K562 (cell line): ENCODE data around the gene PNPLA7. TPM values are rescaled to one million over a fixed set of nuclear protein-coding genes. Genes with fewer than 3 reads are reported as not detected.

Experiments
- ATAC-seq: fragments of 200-7000 bp; cut with Tn5 transposase; 3 replicates; pipeline ENCODE4 v1.9.1; 2020; ENCODE audit warnings: moderate library complexity
- BruUV-seq: library from RNA; stranded (reverse); fragments of 400-500 nt; replicated peaks from 2 replicates; lab custom pipeline; 2021; lab: Mats Ljungman, UMichigan
- CTCF ChIA-PET: fragments of 300-600 bp; formaldehyde crosslinking; extraction: SDS; loops from one replicate; lab custom pipeline; 2021; ENCODE audit warnings: low intra/inter-chr PET ratio; lab: Yijun Ruan, JAX
- POLR2A ChIA-PET: fragments of 300-600, 350-650 bp; sonication (Branson Sonifier 250); formaldehyde crosslinking; extraction: SDS; loops from one replicate; lab custom pipeline; 2021; ENCODE audit warnings: antibody characterized with exemption, inconsistent platforms; lab: Yijun Ruan, JAX
- DNase-seq, 4 experiments: peaks; one replicate each; pipeline versions ENCODE4 v3.0.0 to v3.0.0-alpha.2; 2011 to 2018; ENCODE audit warnings: low spot score in 3 of 4, mixed read lengths in 3 of 4; ENCODE audit errors: extremely low read depth in 1 of 4
- FAIRE-seq: peaks from 2 replicates; lab custom pipeline; 2011; peaks lifted over from hg19 to GRCh38; lab: Jason Lieb, UNC
- H2AFZ ChIP-seq: 2 replicates; pipeline ENCODE4 v1.6.0; 2011; ENCODE audit warnings: low read depth, low read length, control low read depth, inconsistent platforms
- H3K27ac ChIP-seq: fragments of 200-600 bp; 3 replicates; pipeline ENCODE4 v1.8.0; 2011; ENCODE audit warnings: low read depth, mild to moderate bottlenecking, control low read depth, inconsistent platforms, low read length, moderate library complexity, mixed read lengths; ENCODE audit errors: extremely low read depth
- H3K27me3 ChIP-seq, 2 experiments: fragments of 300-600 bp in 1 of 2; 2 replicates in 1 of 2; 3 replicates in 1 of 2; pipeline versions ENCODE4 v1.6.0 to v1.8.0; 2011; ENCODE audit warnings: inconsistent platforms in 2 of 2, low read length in 2 of 2, mild to moderate bottlenecking in 1 of 2, mixed read lengths in 1 of 2, moderate library complexity in 1 of 2; ENCODE audit not compliant: control insufficient read depth in 2 of 2, insufficient read depth in 2 of 2
- H3K36me3 ChIP-seq: fragments of 300-600 bp; 3 replicates; pipeline ENCODE4 v1.8.0; 2011; ENCODE audit warnings: mild to moderate bottlenecking, low read length, inconsistent platforms; ENCODE audit not compliant: control insufficient read depth, insufficient read depth
- H3K4me1 ChIP-seq, 2 experiments: fragments of 200-600 bp in 1 of 2; replicated peaks in 1 of 2; 2 replicates in 1 of 2; 3 replicates in 1 of 2; pipeline versions ENCODE4 v1.5.1 to v1.8.0; 2011; ENCODE audit warnings: inconsistent platforms in 2 of 2, low read length in 2 of 2, mild to moderate bottlenecking in 1 of 2, mixed read lengths in 1 of 2, moderate library complexity in 1 of 2; ENCODE audit not compliant: control insufficient read depth in 2 of 2, insufficient read depth in 2 of 2
- H3K4me2 ChIP-seq: 2 replicates; pipeline ENCODE4 v1.6.1; 2011; ENCODE audit warnings: low read length, control low read depth, inconsistent platforms, mixed read lengths; ENCODE audit not compliant: insufficient read depth
- H3K4me3 ChIP-seq: fragments of 200-600 bp; sonication (generic), shearing (Covaris generic); 2 replicates; pipeline ENCODE4 v1.5.1; 2016; ENCODE audit warnings: control low read depth, inconsistent platforms
- H3K79me2 ChIP-seq: fragments of 200-600 bp; 3 replicates; pipeline ENCODE4 v1.8.0; 2011; ENCODE audit warnings: low read length, inconsistent platforms; ENCODE audit not compliant: control insufficient read depth, insufficient read depth
- H3K9ac ChIP-seq, 2 experiments: 2 replicates each; pipeline versions ENCODE4 v1.6.0 to v1.6.1; 2011; ENCODE audit warnings: low read depth in 2 of 2, low read length in 2 of 2, control low read depth in 1 of 2, inconsistent platforms in 1 of 2, mild to moderate bottlenecking in 1 of 2, mixed read lengths in 1 of 2; ENCODE audit not compliant: insufficient read depth in 1 of 2
- H3K9me1 ChIP-seq: one replicate; pipeline ENCODE4 v1.6.0; 2011; ENCODE audit warnings: inconsistent platforms, mild to moderate bottlenecking, low read length, moderate library complexity; ENCODE audit not compliant: control insufficient read depth, insufficient read depth
- H3K9me3 ChIP-seq: replicated peaks from 2 replicates; pipeline ENCODE4 v1.5.1; 2011; ENCODE audit warnings: low read depth, low read length, inconsistent platforms; ENCODE audit not compliant: control insufficient read depth, insufficient read depth
- H4K20me1 ChIP-seq: replicated peaks from 2 replicates; pipeline ENCODE4 v1.6.1; 2011; ENCODE audit warnings: low read length, inconsistent platforms, mixed read lengths; ENCODE audit not compliant: control insufficient read depth, insufficient read depth
- EWSR1 ChIP-seq: fragments of 450-650 bp; IDR thresholded peaks from 2 replicates; pipeline ENCODE4 v1.6.1; 2018; ENCODE audit warnings: borderline replicate concordance, mild to moderate bottlenecking, low read depth, moderate library complexity; ENCODE audit not compliant: partially characterized antibody
- FOXJ2 ChIP-seq: fragments of 200-800 bp; sonication (Bioruptor generic); IDR thresholded peaks from 2 replicates; pipeline ENCODE4 v1.6.1; 2016; ENCODE audit warnings: missing genetic modification characterization, missing compliant biosample characterization
- MTA3 ChIP-seq: fragments of 450-650 bp; formaldehyde crosslinking; IDR thresholded peaks from 2 replicates; pipeline ENCODE4 v1.6.1; 2017; ENCODE audit warnings: mild to moderate bottlenecking, borderline replicate concordance
- MYNN ChIP-seq, 2 experiments: sonication (generic); formaldehyde crosslinking in 1 of 2; IDR thresholded peaks; 2 replicates each; pipeline versions ENCODE4 v1.5.0 to v1.6.1; 2016 to 2020; ENCODE audit warnings: antibody characterized with exemption in 1 of 2, missing genetic modification reagents in 1 of 2
- NFIX ChIP-seq: fragments of 250-450 bp; sonication (Bioruptor Pico); IDR thresholded peaks from 2 replicates; pipeline ENCODE4 v1.4.0; 2020; ENCODE audit warnings: low read depth, mild to moderate bottlenecking, moderate library complexity
- POLR2AphosphoS5 ChIP-seq: IDR thresholded peaks from 2 replicates; pipeline ENCODE4 v1.6.1; 2011; ENCODE audit warnings: mild to moderate bottlenecking, low read depth, low read length, moderate library complexity; ENCODE audit not compliant: control insufficient read depth, insufficient read depth
- RBM14 ChIP-seq: fragments of 200-400 bp; formaldehyde crosslinking; IDR thresholded peaks from 2 replicates; pipeline ENCODE4 v1.6.1; 2018; ENCODE audit warnings: low read depth, mild to moderate bottlenecking, low read length, moderate library complexity, borderline replicate concordance; ENCODE audit not compliant: insufficient read depth
- RNF2 ChIP-seq: sonication (generic); IDR thresholded peaks from 2 replicates; pipeline ENCODE4 v1.6.1; 2016
- STAT5B ChIP-seq: fragments of 250-450 bp; sonication (Bioruptor Pico); IDR thresholded peaks from 2 replicates; pipeline ENCODE4 v1.8.0; 2021; ENCODE audit warnings: mild to moderate bottlenecking, inconsistent platforms
- ZNF24 ChIP-seq: fragments of 450-650 bp; IDR thresholded peaks from 2 replicates; pipeline ENCODE4 v1.6.1; 2016
- ZNF311 ChIP-seq: fragments of 250-450 bp; sonication (Bioruptor Pico); IDR thresholded peaks from 2 replicates; pipeline ENCODE4 v1.4.0; 2020; ENCODE audit warnings: mild to moderate bottlenecking, moderate library complexity
- ZNF77 ChIP-seq: fragments of 250-450 bp; sonication (Bioruptor Pico); IDR thresholded peaks from 2 replicates; pipeline ENCODE4 v1.5.0; 2020
- WGBS: fragments of 100-300 bp; shearing (Covaris generic); methylation state at CpG from one replicate; pipeline ENCODE4 v1.1.6; 2016; ENCODE audit warnings: low coverage, mixed read lengths; ENCODE audit not compliant: insufficient coverage; ENCODE audit errors: missing lambda C conversion rate; 5-methylcytosine and 5-hydroxymethylcytosine counted together
- in situ Hi-C: fragments of 300-500 bp; cut with MboI; formaldehyde crosslinking; loops from 4 replicates; pipeline ENCODE4 v1.15.0; 2018; ENCODE audit warnings: inconsistent platforms, mixed read lengths
- intact Hi-C: fragments of 100-400 bp; cut with micrococcal nuclease; formaldehyde crosslinking; loops from 2 replicates; pipeline ENCODE4 v1.14.2; 2022
- polyA plus RNA-seq, 8 experiments: library from polyadenylated mRNA; depleted of rRNA in 4 of 8; stranded (reverse) in 5 of 8; unstranded in 3 of 8; fragments of >200 nt; fragmentation: Nextera tagmentation in 2 of 8; fragmentation: Illumina TruSeq in 1 of 8; extraction: Ambion mirVana in 2 of 8; extraction: Trizol in 1 of 8; gene quantifications; 2 replicates each; pipeline versions ENCODE4 v1.2.1 to v1.2.3, GENCODE V29; 2011 to 2014; ENCODE audit warnings: inconsistent platforms in 1 of 8, missing spikeins in 1 of 8
- total RNA-seq, 7 experiments: library from RNA; depleted of rRNA in 6 of 7; stranded (reverse); fragments of >200 nt in 6 of 7; fragmentation: Illumina TruSeq in 2 of 7; extraction: Trizol in 2 of 7; gene quantifications; 2 replicates each; pipeline versions ENCODE4 v1.2.1 to v1.2.3, GENCODE V29; 2011 to 2021; ENCODE audit warnings: low replicate concordance in 1 of 7
- TF ChIP-seq, protein P1 (sequence below): fragments of 250-450 bp; sonication (Bioruptor Pico); IDR thresholded peaks from 2 replicates; pipeline ENCODE4 v1.4.0; 2020; ENCODE audit warnings: mild to moderate bottlenecking, moderate library complexity

The PNPLA7 gene
- total and polyA plus RNA-seq, 9 of the 15 experiments (the other 6 are each of a cell fraction or from before 2014, with no cell fraction given), result 0.01 to 0.85 (median 0.19) TPM; not detected in 1

DNA sequence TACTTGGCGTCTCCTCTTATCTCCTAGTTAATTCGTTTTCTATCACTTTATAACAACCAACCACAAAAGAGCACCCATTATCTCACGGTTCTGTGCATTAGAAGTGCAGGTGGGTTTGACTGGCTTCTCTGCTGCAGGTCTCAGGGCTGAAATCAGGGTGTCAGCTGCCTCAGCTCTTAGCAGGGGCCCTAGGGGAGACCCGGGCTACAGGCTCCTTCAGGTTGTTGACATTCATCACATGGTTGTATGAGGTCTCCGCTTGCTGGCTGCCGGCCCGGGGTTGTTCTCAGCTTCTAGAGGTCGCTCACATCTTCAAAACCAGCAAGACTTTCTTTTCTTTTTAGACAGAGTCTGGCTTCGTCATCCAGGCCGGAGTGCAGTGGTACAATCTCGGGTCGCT is 43.0 kb upstream of the PNPLA7 start (continued):
- TF ChIP-seq MYNN (IDR thresholded peaks at IDR 0.05) (no peak), MYNN (CRISPR knock-in tag; IDR thresholded peaks at IDR 0.05) (no peak), STAT5B (CRISPR knock-in tag) (no peak), ZNF24 (no peak)
- TF ChIP-seq, all 486 proteins: peak for 0

DNA sequence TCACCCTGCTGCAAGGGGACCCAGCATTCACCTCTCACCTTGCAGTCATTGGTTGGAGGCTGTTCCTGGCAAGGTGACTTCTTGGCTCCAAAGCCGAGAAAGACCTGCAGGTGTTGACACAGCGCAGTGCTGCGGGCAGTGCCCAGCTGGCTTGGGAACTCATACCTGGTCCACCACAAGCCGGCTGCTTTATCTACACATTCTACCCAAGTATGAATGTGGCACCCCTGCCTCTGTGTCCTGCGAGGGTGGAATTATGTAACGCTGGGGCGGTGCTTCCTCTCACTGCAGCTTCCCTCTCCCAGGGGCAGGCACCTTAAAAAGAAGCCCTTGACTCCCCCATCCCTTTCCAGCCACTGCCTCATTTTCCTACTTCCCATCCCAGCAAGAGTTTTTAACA is 42.6 kb upstream of the PNPLA7 start:
- POLR2A ChIA-PET, result interaction anchor here (0.6 to 4.2 kb wide), 2 partner anchors 10 to 15 kb away, joined by 3 to 28 read pairs; no protein-coding TSS in a partner anchor
- Histone ChIP-seq H4K20me1 (0 out of 2 replicates have a peak, but pooled peaks cover 16% of the 10 kb centered on the region), H2AFZ (no peak overlapping the region), H3K9ac (peak overlapping the region in 1 of 2 experiments; percentile 32; a peak in 2 of 4 replicates), H3K9me1 (no peaks in the 10 kb centered on the region), H3K36me3 (peaks cover 14% of the 10 kb centered on the region; the same call in 2 of the 3 replicates), H3K27ac (no peak overlapping the region), H3K4me1 (peaks cover 26 to 40% of the 10 kb centered on the region in 2 experiments; a peak in 4 of 5 replicates), H3K9me3 (no peaks in the 10 kb centered on the region), H3K79me2 (peaks cover 29% of the 10 kb centered on the region), H3K27me3 (no peaks in the 10 kb centered on the region), H3K4me2 (no peak overlapping the region), H3K4me3 (no peak overlapping the region)
- ATAC-seq (no peak), DNase-seq (no peak), FAIRE-seq (no peak)
- CTCF ChIA-PET, result no interaction called here
- intact Hi-C loops (no loop called here), in situ Hi-C loops (no loop called here)
- TSS peak; percentile 39 for BruUV-seq
- 45% methylated on average over 6 of the region's 7 CpGs for WGBS
- TF ChIP-seq FOXJ2 (tag), result no peak
- no peak for TF ChIP-seq ZNF77 (CRISPR knock-in tag)
- TF ChIP-seq ZNF311, result no peak
- TF ChIP-seq EWSR1, result no peak
- TF ChIP-seq RBM14, result no peak
- no peak for TF ChIP-seq MTA3
- TF ChIP-seq, protein P1, sequence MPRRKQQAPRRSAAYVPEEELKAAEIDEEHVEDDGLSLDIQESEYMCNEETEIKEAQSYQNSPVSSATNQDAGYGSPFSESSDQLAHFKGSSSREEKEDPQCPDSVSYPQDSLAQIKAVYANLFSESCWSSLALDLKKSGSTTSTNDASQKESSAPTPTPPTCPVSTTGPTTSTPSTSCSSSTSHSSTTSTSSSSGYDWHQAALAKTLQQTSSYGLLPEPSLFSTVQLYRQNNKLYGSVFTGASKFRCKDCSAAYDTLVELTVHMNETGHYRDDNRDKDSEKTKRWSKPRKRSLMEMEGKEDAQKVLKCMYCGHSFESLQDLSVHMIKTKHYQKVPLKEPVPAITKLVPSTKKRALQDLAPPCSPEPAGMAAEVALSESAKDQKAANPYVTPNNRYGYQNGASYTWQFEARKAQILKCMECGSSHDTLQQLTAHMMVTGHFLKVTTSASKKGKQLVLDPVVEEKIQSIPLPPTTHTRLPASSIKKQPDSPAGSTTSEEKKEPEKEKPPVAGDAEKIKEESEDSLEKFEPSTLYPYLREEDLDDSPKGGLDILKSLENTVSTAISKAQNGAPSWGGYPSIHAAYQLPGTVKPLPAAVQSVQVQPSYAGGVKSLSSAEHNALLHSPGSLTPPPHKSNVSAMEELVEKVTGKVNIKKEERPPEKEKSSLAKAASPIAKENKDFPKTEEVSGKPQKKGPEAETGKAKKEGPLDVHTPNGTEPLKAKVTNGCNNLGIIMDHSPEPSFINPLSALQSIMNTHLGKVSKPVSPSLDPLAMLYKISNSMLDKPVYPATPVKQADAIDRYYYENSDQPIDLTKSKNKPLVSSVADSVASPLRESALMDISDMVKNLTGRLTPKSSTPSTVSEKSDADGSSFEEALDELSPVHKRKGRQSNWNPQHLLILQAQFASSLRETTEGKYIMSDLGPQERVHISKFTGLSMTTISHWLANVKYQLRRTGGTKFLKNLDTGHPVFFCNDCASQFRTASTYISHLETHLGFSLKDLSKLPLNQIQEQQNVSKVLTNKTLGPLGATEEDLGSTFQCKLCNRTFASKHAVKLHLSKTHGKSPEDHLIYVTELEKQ, result no peak
- TF ChIP-seq POLR2AphosphoS5, result no peak
- TF ChIP-seq RNF2, result no peak
- TF ChIP-seq NFIX, result no peak
